ENCODE measurements around the gene FAM89A. TPM values are rescaled to one million over a fixed set of nuclear protein-coding genes. Genes with fewer than 3 reads are reported as not detected.

Gene FAM89A
- total and polyA plus RNA-seq, 7 donors, result 2.7 to 6.3 (median 4.2) TPM

DNA sequence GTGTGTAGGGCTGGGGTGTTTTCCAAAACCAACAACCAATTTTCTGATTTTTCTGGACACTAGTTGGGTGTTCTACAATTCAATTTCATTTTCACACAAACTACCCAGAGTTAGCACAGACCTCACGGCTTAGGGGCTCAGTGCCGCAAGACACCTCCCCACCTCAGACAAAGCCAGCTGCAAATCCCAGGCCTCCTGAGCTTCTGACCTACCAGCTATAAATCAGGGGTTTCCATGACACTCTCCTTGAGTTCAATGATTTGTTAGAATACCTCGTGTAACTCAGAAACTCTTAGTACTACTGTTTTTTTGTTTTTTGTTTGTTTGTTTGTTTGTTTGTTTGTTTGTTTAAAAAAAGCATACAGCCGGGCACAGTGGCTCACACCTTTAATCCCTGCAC, 28.7 kb upstream of the FAM89A start:
- intact Hi-C loops (cut with DNase I), result no loop called here
- H3K4me1 ChIP-seq, result no peaks in the 10 kb centered on the region
- TF ChIP-seq, protein P1, sequence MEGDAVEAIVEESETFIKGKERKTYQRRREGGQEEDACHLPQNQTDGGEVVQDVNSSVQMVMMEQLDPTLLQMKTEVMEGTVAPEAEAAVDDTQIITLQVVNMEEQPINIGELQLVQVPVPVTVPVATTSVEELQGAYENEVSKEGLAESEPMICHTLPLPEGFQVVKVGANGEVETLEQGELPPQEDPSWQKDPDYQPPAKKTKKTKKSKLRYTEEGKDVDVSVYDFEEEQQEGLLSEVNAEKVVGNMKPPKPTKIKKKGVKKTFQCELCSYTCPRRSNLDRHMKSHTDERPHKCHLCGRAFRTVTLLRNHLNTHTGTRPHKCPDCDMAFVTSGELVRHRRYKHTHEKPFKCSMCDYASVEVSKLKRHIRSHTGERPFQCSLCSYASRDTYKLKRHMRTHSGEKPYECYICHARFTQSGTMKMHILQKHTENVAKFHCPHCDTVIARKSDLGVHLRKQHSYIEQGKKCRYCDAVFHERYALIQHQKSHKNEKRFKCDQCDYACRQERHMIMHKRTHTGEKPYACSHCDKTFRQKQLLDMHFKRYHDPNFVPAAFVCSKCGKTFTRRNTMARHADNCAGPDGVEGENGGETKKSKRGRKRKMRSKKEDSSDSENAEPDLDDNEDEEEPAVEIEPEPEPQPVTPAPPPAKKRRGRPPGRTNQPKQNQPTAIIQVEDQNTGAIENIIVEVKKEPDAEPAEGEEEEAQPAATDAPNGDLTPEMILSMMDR (IDR thresholded peaks at IDR 0.05), result no peak
- no peak overlapping the region for H3K27ac ChIP-seq
- ATAC-seq (no peak), DNase-seq (no peak)
- WGBS, 3 donors, result 71 to 80% (median 75%) methylated on average over 4 of the region's 4 CpGs
- no peaks in the 10 kb centered on the region for H3K36me3 ChIP-seq (ENCODE audit: insufficient read depth in 1 of 2, low read depth in 1 of 2)
- H3K9me3 ChIP-seq, result no peaks in the 10 kb centered on the region
- H3K4me3 ChIP-seq, result no peak overlapping the region
- H3K27me3 ChIP-seq (ENCODE audit: insufficient read depth in 3 of 3, low read length in 2 of 3), result no peaks in the 10 kb centered on the region

DNA sequence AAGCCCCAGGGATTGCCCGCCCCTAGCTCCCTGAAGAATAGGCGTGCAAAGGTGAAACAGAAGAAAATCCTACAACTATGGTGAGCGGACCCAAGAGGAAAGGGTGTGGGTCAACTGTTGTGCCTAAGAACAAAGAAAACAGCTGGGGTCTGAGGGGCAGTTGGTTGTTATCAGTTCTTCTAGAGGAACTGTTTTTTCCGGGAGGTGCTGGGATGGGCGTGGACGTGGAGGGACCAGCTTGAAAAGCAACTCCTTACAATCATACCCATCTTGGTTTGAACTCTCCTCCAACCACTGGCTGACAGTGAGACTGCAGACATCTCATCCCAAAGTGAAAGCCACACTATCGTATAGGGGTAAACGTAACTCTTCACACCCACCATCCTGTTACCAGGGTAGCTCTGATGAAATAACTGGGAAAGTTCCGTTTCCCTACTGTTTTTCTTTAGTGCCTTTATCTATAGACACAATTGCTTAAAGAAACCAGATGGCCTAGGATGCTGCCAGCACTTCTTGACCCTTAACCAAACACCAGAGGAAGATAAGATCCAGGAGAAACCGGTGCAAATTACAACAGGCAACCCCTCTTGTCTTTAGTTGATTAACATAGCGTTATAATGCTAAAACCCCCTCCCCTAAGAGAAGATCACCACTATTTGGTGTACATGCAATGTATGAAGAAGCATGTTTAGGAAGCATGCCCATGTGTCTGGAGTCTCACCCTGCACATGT, 25.6 kb upstream of the FAM89A start:
- no peaks in the 10 kb centered on the region for H3K36me3 ChIP-seq (ENCODE audit: insufficient read depth in 1 of 2, low read depth in 1 of 2)
- WGBS, 3 donors, result 76 to 80% (median 78%) methylated on average over 11 of the region's 11 CpGs
- no peak for DNase-seq
- H3K27ac ChIP-seq, result no peak overlapping the region
- H3K27me3 ChIP-seq (ENCODE audit: insufficient read depth in 3 of 3, low read length in 2 of 3), result no peaks in the 10 kb centered on the region
- TF ChIP-seq, protein P1 (IDR thresholded peaks at IDR 0.05), result no peak
- H3K4me1 ChIP-seq, result no peaks in the 10 kb centered on the region
- H3K4me3 ChIP-seq, result no peak overlapping the region
- ATAC-seq, result no peak
- intact Hi-C loops (cut with DNase I), result no loop called here
- H3K9me3 ChIP-seq, result no peaks in the 10 kb centered on the region

DNA sequence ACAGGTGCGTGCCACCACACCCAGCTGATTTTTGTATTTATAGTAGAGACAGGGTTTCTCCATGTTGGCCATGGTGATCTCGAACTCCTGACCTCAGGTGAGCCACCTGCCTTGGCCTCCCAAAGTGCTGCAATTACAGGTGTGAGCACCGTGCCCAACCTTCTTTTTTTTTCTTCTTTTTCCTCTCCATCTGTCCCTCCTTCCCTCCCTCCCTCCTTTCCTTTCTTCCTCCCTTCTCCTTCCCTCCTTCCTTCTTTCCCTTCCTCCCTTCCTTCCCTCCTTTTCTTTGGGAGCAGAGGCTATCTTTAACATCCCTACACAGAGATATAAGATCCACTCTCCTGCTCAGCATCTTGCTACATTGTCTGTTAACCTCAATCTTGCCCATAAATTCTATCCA, 24.4 kb upstream of the FAM89A start:
- H3K4me3 ChIP-seq, result no peak overlapping the region
- TF ChIP-seq, protein P1 (IDR thresholded peaks at IDR 0.05), result no peak
- no peaks in the 10 kb centered on the region for H3K4me1 ChIP-seq
- ATAC-seq, result no peak
- no peak overlapping the region for H3K27ac ChIP-seq
- no peaks in the 10 kb centered on the region for H3K36me3 ChIP-seq (ENCODE audit: insufficient read depth in 1 of 2, low read depth in 1 of 2)
- no peaks in the 10 kb centered on the region for H3K9me3 ChIP-seq
- no peaks in the 10 kb centered on the region for H3K27me3 ChIP-seq (ENCODE audit: insufficient read depth in 3 of 3, low read length in 2 of 3)
- intact Hi-C loops (cut with DNase I), result no loop called here
- DNase-seq, result no peak
- WGBS, 3 donors, result 79 to 91% (median 80%) methylated on average over 3 of the region's 3 CpGs

DNA sequence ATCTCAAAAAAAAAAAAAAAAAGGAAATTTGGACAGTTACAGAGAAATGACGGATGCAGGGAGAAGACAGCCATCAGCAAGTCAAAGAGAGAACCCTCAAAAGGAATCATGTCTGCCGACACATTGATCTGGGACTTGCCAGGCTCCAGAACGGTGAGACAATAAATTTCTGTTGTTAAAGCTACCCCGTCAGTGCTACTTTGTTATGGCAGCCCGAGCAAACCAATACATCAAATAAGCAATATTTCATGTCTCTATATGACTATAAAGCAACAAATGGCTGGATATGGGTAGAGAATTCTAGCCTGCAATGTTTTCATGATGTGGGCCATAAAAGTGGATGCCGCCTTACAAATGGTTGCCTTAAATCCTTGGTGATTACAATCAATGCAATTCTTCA, 23.3 kb upstream of the FAM89A start:
- no peaks in the 10 kb centered on the region for H3K27me3 ChIP-seq (ENCODE audit: insufficient read depth in 3 of 3, low read length in 2 of 3)
- TF ChIP-seq, protein P1 (IDR thresholded peaks at IDR 0.05), result no peak
- no peak overlapping the region for H3K4me3 ChIP-seq
- H3K4me1 ChIP-seq, result no peaks in the 10 kb centered on the region
- WGBS, 3 donors, result 68 to 78% (median 70%) methylated on average over 6 of the region's 6 CpGs
- ATAC-seq, result no peak
- no peak for DNase-seq
- no peaks in the 10 kb centered on the region for H3K9me3 ChIP-seq
- no peaks in the 10 kb centered on the region for H3K36me3 ChIP-seq (ENCODE audit: insufficient read depth in 1 of 2, low read depth in 1 of 2)
- no peak overlapping the region for H3K27ac ChIP-seq
- intact Hi-C loops (cut with DNase I), result no loop called here

Measured in psoas muscle (tissue), 8 donors.